Parathyroid adenoma (tissue), 2 donors: Measurements from ENCODE around the gene DCP2.

Experiments
- H2AFZ ChIP-seq: fragments of 300-600 bp; sonication (generic); one replicate; pipeline ENCODE4 v1.7.0; 2017; ENCODE audit warnings: antibody characterized with exemption, mild to moderate bottlenecking
- H3K27ac ChIP-seq: fragments of 300-600 bp; sonication (generic); one replicate; pipeline ENCODE4 v1.7.0; 2017
- H3K27me3 ChIP-seq: fragments of 300-600 bp; sonication (generic); one replicate; pipeline ENCODE4 v1.7.0; 2017; ENCODE audit warnings: low read length; ENCODE audit not compliant: control insufficient read depth, insufficient read depth
- H3K36me3 ChIP-seq: fragments of 300-600 bp; sonication (generic); one replicate; pipeline ENCODE4 v1.7.0; 2017; ENCODE audit warnings: low read length; ENCODE audit not compliant: control insufficient read depth, insufficient read depth
- H3K4me1 ChIP-seq: fragments of 300-600 bp; sonication (generic); one replicate; pipeline ENCODE4 v1.7.0; 2017; ENCODE audit warnings: control low read depth
- H3K4me2 ChIP-seq: fragments of 300-600 bp; sonication (generic); one replicate; pipeline ENCODE4 v1.7.0; 2017; ENCODE audit warnings: low read length
- H3K4me3 ChIP-seq: fragments of 300-600 bp; sonication (generic); one replicate; pipeline ENCODE4 v1.7.0; 2017; ENCODE audit warnings: low read depth, low read length
- H3K79me2 ChIP-seq: fragments of 300-600 bp; sonication (generic); one replicate; pipeline ENCODE4 v1.7.0; 2017; ENCODE audit warnings: control low read depth
- H3K9ac ChIP-seq: fragments of 300-600 bp; sonication (generic); one replicate; pipeline ENCODE4 v1.7.0; 2017; ENCODE audit warnings: mild to moderate bottlenecking
- H3K9me3 ChIP-seq: fragments of 300-600 bp; sonication (generic); one replicate; pipeline ENCODE4 v1.7.0; 2017; ENCODE audit warnings: low read length; ENCODE audit not compliant: control insufficient read depth
- TF ChIP-seq, protein P1 (sequence below): fragments of 300-600 bp; sonication (generic); IDR thresholded peaks from one replicate; pipeline ENCODE4 v1.7.0; 2017; ENCODE audit warnings: antibody characterized with exemption, mild to moderate bottlenecking
- donor health status: primary hyperparathyroidism.

DCP2 gene

DNA sequence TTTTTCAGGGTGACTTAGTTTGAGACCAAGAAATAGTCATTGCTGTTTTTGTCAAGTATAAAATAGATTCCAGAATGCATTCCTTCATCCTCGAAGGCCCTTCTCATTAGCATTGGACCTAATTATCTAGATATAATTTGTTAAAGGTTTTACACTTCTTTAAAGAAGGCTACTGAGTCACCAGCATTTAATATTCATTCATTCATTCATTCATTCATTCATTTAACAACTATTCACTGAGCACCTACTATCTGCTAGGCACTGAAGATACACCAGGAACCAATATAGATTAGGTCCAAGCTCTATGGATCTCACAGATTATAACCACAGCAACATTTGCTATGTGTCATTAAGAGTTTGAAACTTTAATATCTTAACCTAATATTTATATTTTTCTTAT is 43.5 kb upstream of the DCP2 start:
- Histone ChIP-seq H2AFZ (no peak overlapping the region), H3K9ac (no peak overlapping the region), H3K4me3 (no peak overlapping the region), H3K4me2 (no peak overlapping the region), H3K79me2 (no peaks in the 10 kb centered on the region), H3K36me3 (no peaks in the 10 kb centered on the region), H3K4me1 (no peaks in the 10 kb centered on the region), H3K27ac (no peak overlapping the region), H3K9me3 (no peaks in the 10 kb centered on the region), H3K27me3 (no peaks in the 10 kb centered on the region)
- TF ChIP-seq, protein P1, sequence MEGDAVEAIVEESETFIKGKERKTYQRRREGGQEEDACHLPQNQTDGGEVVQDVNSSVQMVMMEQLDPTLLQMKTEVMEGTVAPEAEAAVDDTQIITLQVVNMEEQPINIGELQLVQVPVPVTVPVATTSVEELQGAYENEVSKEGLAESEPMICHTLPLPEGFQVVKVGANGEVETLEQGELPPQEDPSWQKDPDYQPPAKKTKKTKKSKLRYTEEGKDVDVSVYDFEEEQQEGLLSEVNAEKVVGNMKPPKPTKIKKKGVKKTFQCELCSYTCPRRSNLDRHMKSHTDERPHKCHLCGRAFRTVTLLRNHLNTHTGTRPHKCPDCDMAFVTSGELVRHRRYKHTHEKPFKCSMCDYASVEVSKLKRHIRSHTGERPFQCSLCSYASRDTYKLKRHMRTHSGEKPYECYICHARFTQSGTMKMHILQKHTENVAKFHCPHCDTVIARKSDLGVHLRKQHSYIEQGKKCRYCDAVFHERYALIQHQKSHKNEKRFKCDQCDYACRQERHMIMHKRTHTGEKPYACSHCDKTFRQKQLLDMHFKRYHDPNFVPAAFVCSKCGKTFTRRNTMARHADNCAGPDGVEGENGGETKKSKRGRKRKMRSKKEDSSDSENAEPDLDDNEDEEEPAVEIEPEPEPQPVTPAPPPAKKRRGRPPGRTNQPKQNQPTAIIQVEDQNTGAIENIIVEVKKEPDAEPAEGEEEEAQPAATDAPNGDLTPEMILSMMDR = no peak

DNA sequence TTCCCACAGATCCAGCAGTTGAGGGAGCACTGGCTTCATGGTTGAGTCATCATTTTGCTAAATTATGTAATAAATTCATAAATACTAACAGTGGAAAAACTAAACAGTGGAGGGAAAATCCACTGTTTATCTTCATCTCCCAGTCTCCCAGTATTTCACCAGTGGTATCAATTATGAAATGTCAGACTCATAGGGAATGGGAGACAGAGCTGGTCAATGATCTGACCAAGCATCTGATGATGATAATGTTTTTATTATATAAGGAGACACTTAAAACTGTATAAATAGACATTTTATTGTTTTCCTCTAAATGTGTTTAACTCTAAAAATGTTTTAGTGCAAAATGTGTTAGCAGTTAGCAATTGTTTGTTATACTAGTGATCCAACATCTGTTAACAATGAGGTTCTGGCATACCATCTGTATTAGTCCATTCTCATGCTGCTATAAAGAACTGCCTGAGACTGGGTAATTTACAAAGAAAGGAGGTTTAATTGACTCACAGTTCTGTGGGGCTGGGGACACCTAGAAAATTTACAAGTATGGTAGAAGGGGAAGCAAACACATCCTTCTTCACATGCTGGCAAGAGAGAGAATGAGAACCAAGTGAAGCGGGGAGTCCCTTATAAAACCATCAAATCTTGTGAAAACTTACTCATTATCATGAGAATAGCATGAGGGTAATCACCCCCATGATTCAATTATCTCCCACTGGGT is 42.8 kb upstream of the DCP2 start:
- Histone ChIP-seq H3K4me1 (no peaks in the 10 kb centered on the region), H3K79me2 (no peaks in the 10 kb centered on the region), H2AFZ (no peak overlapping the region), H3K36me3 (no peaks in the 10 kb centered on the region), H3K4me2 (no peak overlapping the region), H3K27ac (no peak overlapping the region), H3K9ac (no peak overlapping the region), H3K27me3 (no peaks in the 10 kb centered on the region), H3K4me3 (no peak overlapping the region), H3K9me3 (no peaks in the 10 kb centered on the region)
- TF ChIP-seq, protein P1 = no peak

DNA sequence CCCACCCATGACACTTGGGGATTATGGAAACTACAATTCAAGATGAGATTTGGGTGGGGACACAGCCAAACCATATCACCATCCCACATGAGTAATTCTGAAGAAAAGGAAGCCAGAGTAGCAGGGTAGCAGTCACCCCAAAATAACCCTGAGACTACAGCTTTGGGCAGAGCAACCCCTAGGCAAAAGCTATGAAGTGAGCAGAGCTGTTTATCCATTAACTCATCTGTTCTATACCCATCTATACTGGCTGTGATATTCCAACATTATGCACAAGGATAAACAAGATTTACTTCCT is 42.3 kb upstream of the DCP2 start:
- Histone ChIP-seq H3K27me3 (no peaks in the 10 kb centered on the region), H3K79me2 (no peaks in the 10 kb centered on the region), H3K4me3 (no peak overlapping the region), H3K4me1 (no peaks in the 10 kb centered on the region), H3K36me3 (no peaks in the 10 kb centered on the region), H3K9ac (no peak overlapping the region), H2AFZ (no peak overlapping the region), H3K9me3 (no peaks in the 10 kb centered on the region), H3K27ac (no peak overlapping the region), H3K4me2 (no peak overlapping the region)
- TF ChIP-seq, protein P1 = no peak

DNA sequence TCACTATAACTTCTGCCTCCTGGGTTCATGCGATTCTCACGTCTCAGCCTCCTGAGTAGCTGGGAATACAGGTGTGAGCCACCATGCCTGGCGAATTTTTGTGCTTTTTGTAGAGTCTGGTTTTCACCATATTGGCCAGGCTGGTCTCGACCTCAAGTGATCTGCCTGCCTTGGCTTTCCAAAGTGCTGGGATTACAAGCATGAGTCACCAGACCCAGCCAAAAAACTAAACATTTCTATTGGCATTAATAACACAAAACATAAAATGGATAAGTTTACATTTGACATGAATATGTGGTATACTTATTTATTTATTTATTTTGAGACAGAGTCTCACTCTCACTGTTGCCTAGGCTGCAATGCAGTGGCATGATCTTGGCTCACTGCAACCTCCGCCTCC is 40.9 kb upstream of the DCP2 start:
- Histone ChIP-seq H3K4me3 (no peak overlapping the region), H3K79me2 (no peaks in the 10 kb centered on the region), H3K36me3 (no peaks in the 10 kb centered on the region), H3K27ac (no peak overlapping the region), H2AFZ (no peak overlapping the region), H3K9me3 (no peaks in the 10 kb centered on the region), H3K4me1 (no peaks in the 10 kb centered on the region), H3K9ac (no peak overlapping the region), H3K27me3 (no peaks in the 10 kb centered on the region), H3K4me2 (no peak overlapping the region)
- TF ChIP-seq, protein P1 = no peak

DNA sequence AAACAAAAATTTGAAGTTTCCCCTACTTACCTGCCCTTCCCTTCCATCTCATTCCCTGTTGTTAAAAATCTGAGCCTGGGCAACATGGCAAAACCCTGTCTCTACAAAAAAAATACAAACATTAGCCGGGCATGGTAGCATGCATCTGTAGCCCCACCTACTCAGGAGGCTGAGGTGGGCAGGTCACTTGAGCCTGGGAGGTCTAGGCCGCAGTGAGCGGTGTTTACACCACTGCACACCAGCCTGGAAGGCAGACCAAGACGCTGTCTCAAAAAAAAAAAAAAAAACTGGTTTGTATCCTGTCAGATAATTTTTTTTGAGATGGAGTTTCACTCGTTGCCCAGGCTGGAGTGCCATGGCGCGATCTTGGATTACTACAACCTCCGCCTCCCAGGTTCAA is 38.3 kb upstream of the DCP2 start:
- TF ChIP-seq, protein P1 = no peak
- Histone ChIP-seq H2AFZ (no peak overlapping the region), H3K27ac (no peak overlapping the region), H3K4me3 (no peak overlapping the region), H3K9ac (no peak overlapping the region), H3K27me3 (no peaks in the 10 kb centered on the region), H3K4me1 (no peaks in the 10 kb centered on the region), H3K36me3 (no peaks in the 10 kb centered on the region), H3K79me2 (no peaks in the 10 kb centered on the region), H3K4me2 (no peak overlapping the region), H3K9me3 (no peaks in the 10 kb centered on the region)
